ENCODE results near the gene PELI2. TPM values are rescaled to one million over a fixed set of nuclear protein-coding genes. Genes with fewer than 3 reads are reported as not detected.
"Not testable (repeated sequence)": the region's sequence is repeated elsewhere in the genome, so short reads cannot be mapped to it uniquely, and the experiment has no call there.

Gene PELI2
- total RNA-seq, 1 donor from 2014 or later, result 2.3 TPM

DNA sequence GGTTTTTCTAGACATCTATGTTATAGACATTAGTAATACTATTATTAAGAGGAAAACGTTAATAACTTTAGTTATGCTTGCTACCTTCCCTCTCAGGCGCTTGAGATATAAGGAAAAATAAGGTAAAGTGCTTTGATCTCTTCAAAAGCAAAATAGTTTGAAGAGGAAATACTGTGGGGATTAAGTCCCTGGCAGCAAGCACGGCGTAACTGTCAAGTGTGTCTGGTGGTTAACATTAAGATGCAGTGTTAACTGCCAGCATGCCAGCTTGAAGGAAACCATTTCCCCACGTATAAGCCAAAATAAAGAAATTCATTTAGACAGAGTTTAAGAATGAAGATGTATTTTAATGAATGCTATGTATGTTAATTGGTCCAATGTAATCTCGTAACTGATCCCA lies 31.8 kb downstream of the PELI2 start:
- Mint-ChIP-seq H3K36me3 (ENCODE audit: low read depth) (no peaks in the 10 kb centered on the region), H3K4me1 (ENCODE audit: low read depth) (peaks cover 23% of the 10 kb centered on the region)

DNA sequence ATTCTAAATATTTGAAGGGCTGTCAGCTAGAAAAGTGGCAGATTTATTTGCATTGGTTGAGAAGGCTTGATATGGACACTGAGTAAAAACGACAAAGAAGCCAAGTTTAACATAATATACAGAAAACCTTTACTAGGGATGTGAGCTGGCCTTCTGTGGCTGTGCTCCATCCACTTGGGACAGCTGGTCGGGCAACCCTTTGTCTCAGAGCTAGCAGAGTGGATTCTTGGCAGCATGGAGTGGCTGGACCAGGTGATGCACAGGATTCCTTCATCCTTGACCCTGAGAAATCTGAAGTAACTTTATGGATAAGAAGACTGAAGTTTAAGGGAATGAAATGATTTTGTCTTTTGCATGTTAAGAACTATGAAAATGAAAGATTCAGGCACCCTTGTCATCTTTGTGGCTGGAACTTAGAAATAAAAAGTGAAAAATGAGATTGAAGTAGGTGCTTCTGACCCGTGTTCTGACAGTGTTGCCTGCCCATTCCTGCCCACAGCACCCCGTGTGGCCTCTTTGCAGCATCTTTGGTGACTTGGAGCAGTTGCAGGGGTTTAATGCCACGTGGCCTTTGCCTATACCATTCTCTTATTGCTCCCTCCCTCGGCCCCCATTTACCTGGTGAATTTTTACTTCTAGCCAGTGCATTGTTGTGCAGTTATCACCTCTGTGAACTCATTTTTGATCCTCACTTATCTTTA lies 32.6 kb downstream of the PELI2 start:
- H3K4me1 Mint-ChIP-seq (ENCODE audit: low read depth), result peaks cover 23% of the 10 kb centered on the region

More for the DNA sequence above, 31.8 kb downstream of the PELI2 start:
- Mint-ChIP-seq H3K4me3 (ENCODE audit: low read depth) (no peak overlapping the region), H3K27ac (no peak overlapping the region), H3K27me3 (ENCODE audit: low read depth) (peaks cover 4% of the 10 kb centered on the region), H3K9me3 (no peaks in the 10 kb centered on the region)
- DNase-seq (ENCODE audit: low spot score), result no peak
- intact Hi-C loops (cut with micrococcal nuclease), result no loop called here

DNA sequence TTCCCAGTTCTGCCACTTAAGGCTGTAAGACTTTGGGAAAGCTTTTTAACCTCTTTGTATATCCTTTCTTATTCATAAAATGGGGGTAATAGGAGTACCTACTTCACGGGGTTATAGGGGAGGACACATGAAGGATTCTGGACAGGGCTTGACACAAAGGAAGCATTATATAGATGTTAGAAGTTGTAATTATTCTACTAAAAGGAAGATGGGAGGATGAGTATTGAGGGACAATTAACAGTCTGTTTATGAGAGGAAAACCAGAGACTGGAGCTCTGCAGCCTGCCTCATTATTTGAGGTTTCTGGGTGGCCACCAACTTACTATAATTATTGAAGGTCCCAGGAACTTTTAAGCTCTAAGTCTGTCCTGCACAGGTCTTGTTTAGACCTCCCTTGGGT lies 34.0 kb downstream of the PELI2 start:
- peaks cover 15% of the 10 kb centered on the region for H3K4me1 Mint-ChIP-seq (ENCODE audit: low read depth)
- no peak overlapping the region for H3K4me3 Mint-ChIP-seq (ENCODE audit: low read depth)
- no peak for DNase-seq (ENCODE audit: low spot score)
- no peak overlapping the region for H3K27ac Mint-ChIP-seq
- no peaks in the 10 kb centered on the region for H3K9me3 Mint-ChIP-seq
- H3K36me3 Mint-ChIP-seq (ENCODE audit: low read depth), result no peaks in the 10 kb centered on the region
- intact Hi-C loops (cut with micrococcal nuclease), result no loop called here
- H3K27me3 Mint-ChIP-seq (ENCODE audit: low read depth), result peaks cover 3% of the 10 kb centered on the region

More for the DNA sequence above, 32.6 kb downstream of the PELI2 start:
- Mint-ChIP-seq H3K27ac (no peak overlapping the region), H3K27me3 (ENCODE audit: low read depth) (peaks cover 4% of the 10 kb centered on the region), H3K36me3 (ENCODE audit: low read depth) (no peaks in the 10 kb centered on the region), H3K9me3 (no peaks in the 10 kb centered on the region), H3K4me3 (ENCODE audit: low read depth) (no peak overlapping the region)
- DNase-seq (ENCODE audit: low spot score), result no peak
- intact Hi-C loops (cut with micrococcal nuclease), result no loop called here

- Mint-ChIP-seq H3K36me3 (ENCODE audit: low read depth) (no peaks in the 10 kb centered on the region), H3K9me3 (no peaks in the 10 kb centered on the region), H3K4me3 (ENCODE audit: low read depth) (no peak overlapping the region), H3K27me3 (ENCODE audit: low read depth) (peaks cover 3% of the 10 kb centered on the region), H3K27ac (no peak overlapping the region), H3K4me1 (ENCODE audit: low read depth) (peaks cover 8% of the 10 kb centered on the region)
- intact Hi-C loops (cut with micrococcal nuclease), result no loop called here
- DNase-seq (ENCODE audit: low spot score), result no peak
Measured at GRCh38 chr14:56153267-56153666, 35.1 kb downstream of the PELI2 start.

DNA sequence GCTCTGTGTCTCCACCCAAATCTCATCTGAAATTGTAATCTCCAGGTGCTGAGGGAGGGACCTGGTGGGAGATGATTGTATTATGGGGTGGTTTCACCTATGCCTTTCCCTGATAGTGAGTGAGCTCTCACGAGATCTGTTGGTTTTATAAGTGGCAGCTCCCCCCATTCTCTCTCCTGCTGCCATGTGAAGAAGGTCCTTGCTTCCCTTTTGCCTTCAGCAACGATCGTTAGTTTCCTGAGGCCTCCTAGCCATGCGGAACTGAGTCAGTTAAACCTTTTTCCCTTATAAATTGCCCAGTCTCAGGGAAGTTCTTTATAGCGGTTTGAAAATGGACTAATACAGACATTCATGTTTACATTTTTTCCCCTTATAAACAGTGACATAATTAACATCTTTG lies 36.1 kb downstream of the PELI2 start:
- no peaks in the 10 kb centered on the region for H3K9me3 Mint-ChIP-seq
- no peak overlapping the region for H3K4me3 Mint-ChIP-seq (ENCODE audit: low read depth)
- H3K36me3 Mint-ChIP-seq (ENCODE audit: low read depth), result no peaks in the 10 kb centered on the region
- H3K27ac Mint-ChIP-seq, result no peak overlapping the region
- H3K4me1 Mint-ChIP-seq (ENCODE audit: low read depth), result peaks cover 6% of the 10 kb centered on the region
- DNase-seq (ENCODE audit: low spot score), result no peak
- intact Hi-C loops (cut with micrococcal nuclease), result no loop called here
- peaks cover 3% of the 10 kb centered on the region for H3K27me3 Mint-ChIP-seq (ENCODE audit: low read depth)

DNA sequence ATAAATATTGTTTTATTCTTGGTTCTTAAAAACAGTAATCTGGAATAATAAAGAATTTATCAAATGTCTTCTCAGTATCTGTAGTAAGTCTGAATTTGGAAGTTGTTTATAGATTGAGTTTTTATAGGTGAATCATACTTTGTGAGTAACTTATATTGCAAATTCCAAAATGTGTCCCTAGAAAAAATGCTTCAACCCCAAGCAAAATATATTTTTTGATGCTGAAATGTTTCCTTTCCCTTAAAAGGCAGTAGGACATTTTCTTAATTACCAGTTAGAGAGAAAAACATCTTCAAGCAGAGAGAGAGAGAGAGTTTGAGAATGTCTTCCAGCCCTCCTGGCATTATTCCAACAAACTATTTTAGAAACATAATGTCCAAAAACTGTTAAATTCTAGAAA lies 37.9 kb downstream of the PELI2 start:
- intact Hi-C loops (cut with micrococcal nuclease), result no loop called here

DNA sequence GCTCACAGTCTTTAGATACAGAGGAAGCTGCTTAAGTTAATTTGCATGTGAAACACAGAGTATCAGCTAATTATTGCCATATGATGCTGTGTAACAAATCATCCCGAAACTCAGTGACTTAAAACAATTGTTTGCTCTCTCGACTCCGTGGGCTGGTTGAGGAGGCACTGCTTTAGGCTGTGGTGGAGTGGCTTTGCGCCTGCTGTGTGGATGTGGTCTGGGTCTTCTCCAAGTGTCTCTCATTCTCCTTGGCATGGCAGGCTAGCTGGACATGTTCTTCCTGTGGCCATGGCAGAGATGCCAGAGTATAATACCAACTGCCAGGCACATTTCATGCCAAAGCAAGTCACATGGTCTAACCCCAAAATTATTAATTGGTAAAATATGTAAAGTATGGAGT lies 40.9 kb downstream of the PELI2 start:
- no peak overlapping the region for H3K27ac Mint-ChIP-seq
- intact Hi-C loops (cut with micrococcal nuclease), result no loop called here
- H3K36me3 Mint-ChIP-seq (ENCODE audit: low read depth), result peaks cover 4% of the 10 kb centered on the region
- peaks cover 2% of the 10 kb centered on the region for H3K4me1 Mint-ChIP-seq (ENCODE audit: low read depth)
- H3K27me3 Mint-ChIP-seq (ENCODE audit: low read depth), result peaks cover 1% of the 10 kb centered on the region
- H3K4me3 Mint-ChIP-seq (ENCODE audit: low read depth), result no peak overlapping the region
- H3K9me3 Mint-ChIP-seq, result peaks cover 17% of the 10 kb centered on the region
- no peak for DNase-seq (ENCODE audit: low spot score)

More for the DNA sequence above, 37.9 kb downstream of the PELI2 start:
- Mint-ChIP-seq H3K9me3 (no peaks in the 10 kb centered on the region), H3K27ac (no peak overlapping the region), H3K27me3 (ENCODE audit: low read depth) (peaks cover 3% of the 10 kb centered on the region), H3K4me1 (ENCODE audit: low read depth) (peaks cover 5% of the 10 kb centered on the region), H3K4me3 (ENCODE audit: low read depth) (no peak overlapping the region), H3K36me3 (ENCODE audit: low read depth) (no peaks in the 10 kb centered on the region)
- no peak for DNase-seq (ENCODE audit: low spot score)

DNA sequence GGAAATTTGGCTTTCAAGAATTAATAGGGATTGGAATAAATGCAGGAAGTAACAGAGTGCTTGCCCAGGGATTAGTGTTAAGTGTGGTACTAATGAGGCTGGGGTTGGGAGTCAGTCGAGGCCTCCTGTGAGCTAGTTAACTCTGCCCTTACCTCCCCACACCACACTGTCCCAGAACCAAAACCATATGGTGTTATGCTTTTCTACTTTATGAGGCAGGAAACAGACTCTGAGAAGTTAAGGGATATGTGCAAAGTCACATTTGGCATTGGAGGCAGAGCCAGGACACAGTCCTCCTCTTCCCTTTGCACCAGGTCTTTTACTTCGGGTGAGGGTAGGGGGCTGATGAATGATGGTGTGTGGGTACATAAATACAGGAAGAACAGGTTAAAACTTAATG lies 41.9 kb downstream of the PELI2 start:
- Mint-ChIP-seq H3K27me3 (ENCODE audit: low read depth) (no peaks in the 10 kb centered on the region), H3K4me3 (ENCODE audit: low read depth) (no peak overlapping the region)
- intact Hi-C loops (cut with micrococcal nuclease), result no loop called here

DNA sequence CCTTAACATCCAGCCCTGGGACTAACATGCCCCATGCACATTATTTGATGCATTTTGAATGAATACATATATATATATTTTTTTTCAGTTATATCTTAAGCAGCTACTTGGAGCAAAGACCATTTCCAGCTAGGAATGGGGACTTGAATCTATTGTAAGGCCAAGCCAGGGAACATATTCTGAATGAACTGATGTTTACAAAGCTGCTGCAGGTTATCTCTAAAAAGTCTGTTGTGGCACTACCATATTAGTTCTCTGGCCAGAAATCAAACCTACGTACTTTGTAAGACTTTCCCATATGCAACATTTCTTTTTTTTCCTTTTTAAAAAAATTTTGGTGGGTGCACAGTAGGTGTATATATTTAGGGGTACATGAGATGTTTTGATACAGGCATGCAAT lies 43.4 kb downstream of the PELI2 start:
- no peaks in the 10 kb centered on the region for H3K27me3 Mint-ChIP-seq (ENCODE audit: low read depth)
- intact Hi-C loops (cut with micrococcal nuclease), result no loop called here
- peaks cover 2% of the 10 kb centered on the region for H3K4me1 Mint-ChIP-seq (ENCODE audit: low read depth)
- H3K27ac Mint-ChIP-seq, result no peak overlapping the region
- peaks cover 41% of the 10 kb centered on the region for H3K9me3 Mint-ChIP-seq
- no peak for DNase-seq (ENCODE audit: low spot score)
- no peak overlapping the region for H3K4me3 Mint-ChIP-seq (ENCODE audit: low read depth)
- peaks cover 6% of the 10 kb centered on the region for H3K36me3 Mint-ChIP-seq (ENCODE audit: low read depth)

More for the DNA sequence above, 41.9 kb downstream of the PELI2 start:
- Mint-ChIP-seq H3K27ac (no peak overlapping the region), H3K9me3 (peaks cover 28% of the 10 kb centered on the region), H3K36me3 (ENCODE audit: low read depth) (peaks cover 4% of the 10 kb centered on the region), H3K4me1 (ENCODE audit: low read depth) (peaks cover 2% of the 10 kb centered on the region)
- no peak for DNase-seq (ENCODE audit: low spot score)

DNA sequence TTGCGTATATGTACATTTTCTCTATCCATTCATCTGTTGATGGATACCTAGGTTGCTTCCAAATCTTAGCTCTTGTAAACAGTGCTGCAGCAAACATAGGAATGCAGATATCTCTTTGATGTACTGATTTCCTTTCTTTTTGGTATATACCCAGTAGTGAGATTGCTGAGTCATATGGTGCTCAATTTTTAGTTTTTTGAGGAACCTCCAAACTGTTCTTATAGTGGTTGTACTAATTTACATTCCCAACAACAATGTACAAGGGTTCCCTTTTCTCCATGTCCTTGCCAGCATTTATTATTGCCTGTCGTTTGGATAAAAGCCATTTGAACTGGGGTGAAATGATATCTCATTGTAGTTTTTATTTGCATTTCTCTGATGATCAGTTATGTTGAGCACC lies 44.3 kb downstream of the PELI2 start:
- H3K27ac Mint-ChIP-seq, result no peak overlapping the region
- intact Hi-C loops (cut with micrococcal nuclease), result no loop called here
- peaks cover 2% of the 10 kb centered on the region for H3K4me1 Mint-ChIP-seq (ENCODE audit: low read depth)
- peaks cover 8% of the 10 kb centered on the region for H3K36me3 Mint-ChIP-seq (ENCODE audit: low read depth)
- no peak overlapping the region for H3K4me3 Mint-ChIP-seq (ENCODE audit: low read depth)
- H3K9me3 Mint-ChIP-seq, result peaks cover 49% of the 10 kb centered on the region
- H3K27me3 Mint-ChIP-seq (ENCODE audit: low read depth), result peaks cover 2% of the 10 kb centered on the region
- DNase-seq (ENCODE audit: low spot score), result no peak

DNA sequence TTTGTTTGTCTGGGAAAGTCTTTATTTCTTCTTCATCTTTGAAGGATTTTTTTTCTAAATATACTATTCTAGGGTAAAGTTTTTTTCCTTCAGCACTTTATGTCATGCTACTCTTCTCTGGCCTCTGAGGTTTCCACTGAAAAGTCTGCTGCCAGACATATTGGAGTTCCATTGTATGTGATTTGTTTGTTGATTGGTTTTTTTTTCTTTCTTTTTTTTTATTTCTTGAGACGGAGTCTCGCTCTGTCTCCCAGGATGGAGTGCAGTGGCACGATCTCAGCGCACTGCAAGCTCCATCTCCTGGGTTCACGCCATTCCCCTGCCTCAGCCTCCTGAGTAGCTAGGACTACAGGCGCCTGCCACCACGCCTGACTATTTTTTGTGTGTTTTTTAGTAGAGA lies 48.4 kb downstream of the PELI2 start:
- H3K9me3 Mint-ChIP-seq, result peaks cover 52% of the 10 kb centered on the region
- H3K27me3 Mint-ChIP-seq (ENCODE audit: low read depth); H3K4me3 Mint-ChIP-seq (ENCODE audit: low read depth); H3K27ac Mint-ChIP-seq; H3K4me1 Mint-ChIP-seq (ENCODE audit: low read depth); DNase-seq (ENCODE audit: low spot score); intact Hi-C loops (cut with micrococcal nuclease): not testable (repeated sequence)
- peaks cover 10% of the 10 kb centered on the region for H3K36me3 Mint-ChIP-seq (ENCODE audit: low read depth)

- Mint-ChIP-seq H3K9me3 (peaks cover 44% of the 10 kb centered on the region), H3K4me1 (ENCODE audit: low read depth) (peaks cover 17% of the 10 kb centered on the region), H3K4me3 (ENCODE audit: low read depth) (no peak overlapping the region), H3K27ac (no peak overlapping the region), H3K36me3 (ENCODE audit: low read depth) (peaks cover 10% of the 10 kb centered on the region), H3K27me3 (ENCODE audit: low read depth) (peaks cover 3% of the 10 kb centered on the region)
- no peak for DNase-seq (ENCODE audit: low spot score)
- intact Hi-C loops (cut with micrococcal nuclease), result no loop called here
Measured at GRCh38 chr14:56168007-56168616, 49.9 kb downstream of the PELI2 start.

DNA sequence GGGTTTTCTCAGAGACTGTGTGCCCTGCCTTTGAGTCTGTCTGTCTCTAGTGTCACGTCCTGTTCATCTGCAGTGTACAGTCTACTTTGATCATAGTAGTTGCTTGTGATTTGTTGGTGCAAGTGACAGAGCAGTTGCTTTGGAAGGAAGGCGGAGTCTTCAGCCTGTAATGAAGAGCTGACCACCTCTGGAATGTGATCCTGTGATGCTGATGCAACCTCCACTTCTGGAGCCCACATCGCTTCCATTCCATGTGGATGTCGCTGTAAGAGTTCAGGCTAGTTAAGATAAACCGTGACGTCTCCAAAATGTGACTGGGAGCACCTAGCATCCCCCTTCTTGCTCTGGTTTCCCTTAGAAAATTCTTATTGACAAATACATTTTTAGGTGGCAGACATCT lies 51.8 kb downstream of the PELI2 start:
- intact Hi-C loops (cut with micrococcal nuclease), result loop anchor here (10.0 kb wide), 1 partner anchor 165 kb away; no protein-coding TSS in a partner anchor
- no peak for DNase-seq (ENCODE audit: low spot score)
- Mint-ChIP-seq H3K27me3 (ENCODE audit: low read depth) (peaks cover 3% of the 10 kb centered on the region), H3K4me3 (ENCODE audit: low read depth) (no peak overlapping the region), H3K4me1 (ENCODE audit: low read depth) (peaks cover 24% of the 10 kb centered on the region), H3K9me3 (peaks cover 25% of the 10 kb centered on the region), H3K36me3 (ENCODE audit: low read depth) (peaks cover 7% of the 10 kb centered on the region), H3K27ac (no peak overlapping the region)
